Measurements from ENCODE around the gene DLST. TPM values are rescaled to one million over a fixed set of nuclear protein-coding genes. Genes with fewer than 3 reads are reported as not detected.

The DLST gene
- total and polyA plus RNA-seq, 9 donors, result 41.0 to 100 (median 68.6) TPM

DNA sequence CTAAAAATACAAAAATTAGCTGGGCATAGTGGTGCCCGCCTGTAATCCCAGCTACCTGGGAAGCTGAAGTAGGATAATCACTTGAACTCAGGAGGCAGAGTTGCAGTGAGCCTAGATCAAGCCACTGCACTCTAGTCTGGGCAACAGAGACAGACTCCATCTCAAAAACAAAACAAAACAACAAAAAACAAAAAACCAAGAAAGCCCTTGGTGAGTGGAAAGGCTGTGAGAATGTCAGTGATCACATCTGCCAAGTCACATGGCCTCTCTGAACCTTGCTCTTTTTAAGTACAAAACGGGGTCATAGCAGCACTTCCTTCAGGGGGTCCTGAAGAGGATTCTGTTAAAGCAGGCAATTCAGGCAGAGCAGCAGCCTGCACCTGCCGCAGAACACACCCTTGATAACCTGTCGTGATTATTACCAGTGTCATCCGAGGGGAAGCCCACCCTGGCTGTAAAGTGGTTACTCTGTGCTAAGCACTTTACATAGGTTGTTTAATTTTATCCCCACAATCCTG is 31.7 kb downstream of the DLST start:
- H3K4me3 ChIP-seq, result no peak overlapping the region
- peaks cover 4% of the 10 kb centered on the region for H3K4me1 ChIP-seq (ENCODE audit: insufficient read depth)
- no peaks in the 10 kb centered on the region for H3K9me3 ChIP-seq
- H3K27me3 ChIP-seq, result no peaks in the 10 kb centered on the region
- intact Hi-C loops (cut with DNase I), result loop anchor here (5.0 to 10.0 kb wide), 2 partner anchors 171 to 174 kb away; no protein-coding TSS in a partner anchor
- DNase-seq, result no peak
- 62 to 73% (median 64%) methylated on average over 5 of the region's 5 CpGs for WGBS, 3 donors
- no peaks in the 10 kb centered on the region for H3K36me3 ChIP-seq
- TF ChIP-seq, protein P1, sequence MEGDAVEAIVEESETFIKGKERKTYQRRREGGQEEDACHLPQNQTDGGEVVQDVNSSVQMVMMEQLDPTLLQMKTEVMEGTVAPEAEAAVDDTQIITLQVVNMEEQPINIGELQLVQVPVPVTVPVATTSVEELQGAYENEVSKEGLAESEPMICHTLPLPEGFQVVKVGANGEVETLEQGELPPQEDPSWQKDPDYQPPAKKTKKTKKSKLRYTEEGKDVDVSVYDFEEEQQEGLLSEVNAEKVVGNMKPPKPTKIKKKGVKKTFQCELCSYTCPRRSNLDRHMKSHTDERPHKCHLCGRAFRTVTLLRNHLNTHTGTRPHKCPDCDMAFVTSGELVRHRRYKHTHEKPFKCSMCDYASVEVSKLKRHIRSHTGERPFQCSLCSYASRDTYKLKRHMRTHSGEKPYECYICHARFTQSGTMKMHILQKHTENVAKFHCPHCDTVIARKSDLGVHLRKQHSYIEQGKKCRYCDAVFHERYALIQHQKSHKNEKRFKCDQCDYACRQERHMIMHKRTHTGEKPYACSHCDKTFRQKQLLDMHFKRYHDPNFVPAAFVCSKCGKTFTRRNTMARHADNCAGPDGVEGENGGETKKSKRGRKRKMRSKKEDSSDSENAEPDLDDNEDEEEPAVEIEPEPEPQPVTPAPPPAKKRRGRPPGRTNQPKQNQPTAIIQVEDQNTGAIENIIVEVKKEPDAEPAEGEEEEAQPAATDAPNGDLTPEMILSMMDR (IDR thresholded peaks at IDR 0.05), result no peak
- TF ChIP-seq EP300 (IDR thresholded peaks at IDR 0.05), result no peak
- TF ChIP-seq POLR2A (IDR thresholded peaks at IDR 0.05), result no peak
- no peak overlapping the region for H3K27ac ChIP-seq

DNA sequence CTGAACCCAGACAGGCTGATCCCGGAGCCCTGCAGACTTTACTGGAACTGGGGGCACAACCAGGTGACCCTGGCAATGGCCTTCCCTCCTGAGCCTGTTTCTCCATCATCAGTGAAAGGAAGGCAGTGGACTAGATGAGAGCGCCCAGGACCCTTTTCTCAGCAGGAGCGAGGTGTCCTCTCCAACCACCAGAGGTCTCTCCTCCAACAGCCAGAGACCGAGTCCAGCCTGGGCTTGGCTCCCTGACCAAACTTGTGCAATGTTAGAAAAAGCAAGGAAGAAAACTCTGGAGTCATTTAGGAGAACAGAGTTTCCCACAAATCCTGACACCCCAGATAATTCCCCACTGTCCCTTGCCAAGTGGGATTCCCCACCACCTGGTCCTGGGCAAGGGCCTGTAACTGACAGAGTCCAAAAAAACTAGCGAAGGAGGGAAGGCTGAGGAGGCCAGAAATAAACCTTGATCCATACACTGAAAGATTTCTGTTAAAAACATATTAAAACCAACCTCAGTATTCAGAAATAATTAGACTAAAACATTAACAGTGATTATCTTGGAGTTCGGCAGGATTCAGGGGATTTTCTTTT is 32.4 kb downstream of the DLST start:
- peaks cover 4% of the 10 kb centered on the region for H3K4me1 ChIP-seq (ENCODE audit: insufficient read depth)
- 15 to 23% (median 16%) methylated on average over 6 of the region's 6 CpGs for WGBS, 3 donors

DNA sequence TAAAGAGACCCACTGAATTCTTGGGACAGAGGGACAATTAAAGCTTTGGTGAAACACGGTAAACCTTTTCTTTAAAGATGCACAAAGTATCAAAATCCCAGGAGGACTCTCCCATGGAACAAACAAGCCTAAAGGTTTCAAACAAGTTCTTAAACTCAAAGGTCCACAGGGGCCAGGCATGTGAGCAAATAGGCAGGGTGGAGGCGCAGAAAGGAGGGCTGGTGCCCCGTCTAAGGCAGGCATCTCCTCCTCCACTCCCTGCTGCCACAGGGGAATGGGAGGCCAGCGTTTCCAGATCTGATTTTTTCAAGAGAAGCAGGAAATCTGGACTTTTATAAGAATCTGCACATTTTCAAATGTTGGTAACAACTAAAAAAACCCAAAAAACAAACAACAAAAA is 33.7 kb downstream of the DLST start:
- Histone ChIP-seq H3K9me3 (no peaks in the 10 kb centered on the region), H3K4me3 (no peak overlapping the region), H3K27me3 (no peaks in the 10 kb centered on the region), H3K27ac (no peak overlapping the region), H3K36me3 (no peaks in the 10 kb centered on the region), H3K4me1 (ENCODE audit: insufficient read depth) (peaks cover 4% of the 10 kb centered on the region)
- TF ChIP-seq, protein P1 (IDR thresholded peaks at IDR 0.05), result no peak
- TF ChIP-seq POLR2A (IDR thresholded peaks at IDR 0.05), result no peak
- no peak for TF ChIP-seq EP300 (IDR thresholded peaks at IDR 0.05)
- WGBS, 3 donors, result 83 to 86% (median 84%) methylated on average over 4 of the region's 4 CpGs
- no peak for DNase-seq
- intact Hi-C loops (cut with DNase I), result loop anchor here in 3 of 4 donors (10.0 kb wide), 1 partner anchor 169 kb away; no protein-coding TSS in a partner anchor

More for the DNA sequence above, 32.4 kb downstream of the DLST start:
- peak overlapping the region in 1 of 2 donors; percentile 19 for H3K27ac ChIP-seq
- DNase-seq, result peak; percentile 71 to 84 (median 75)
- TF ChIP-seq POLR2A (IDR thresholded peaks at IDR 0.05) (no peak), EP300 (IDR thresholded peaks at IDR 0.05) (no peak)
- TF ChIP-seq, protein P1 (IDR thresholded peaks at IDR 0.05), result peak; percentile 21 to 72 (median 43)
- H3K4me3 ChIP-seq, result no peak overlapping the region
- no peaks in the 10 kb centered on the region for H3K27me3 ChIP-seq
- intact Hi-C loops (cut with DNase I), result loop anchor here (5.0 to 10.0 kb wide), 2 partner anchors 171 to 173 kb away; no protein-coding TSS in a partner anchor
- H3K9me3 ChIP-seq, result no peaks in the 10 kb centered on the region
- H3K36me3 ChIP-seq, result no peaks in the 10 kb centered on the region

DNA sequence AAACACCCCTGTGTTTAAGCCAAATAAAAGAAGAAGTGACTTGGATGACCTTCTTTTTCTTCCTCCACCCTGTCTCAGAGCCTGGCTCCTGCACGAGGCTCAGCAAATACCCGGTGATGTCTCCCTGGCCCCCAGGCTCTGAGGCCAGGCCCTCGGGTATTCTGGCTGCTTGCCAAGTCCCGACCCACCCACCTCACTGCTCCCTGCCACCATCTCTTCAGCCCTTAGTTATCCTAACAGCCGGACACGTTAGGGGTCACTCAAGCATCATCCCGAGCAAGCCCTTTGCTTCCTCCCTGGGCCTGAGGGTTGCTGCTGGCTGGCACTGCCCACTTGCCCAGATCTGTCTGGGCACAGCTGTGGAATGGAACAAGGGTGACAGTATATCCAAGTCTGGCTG is 34.1 kb downstream of the DLST start:
- WGBS, 3 donors, result 44 to 47% (median 47%) methylated on average over 7 of the region's 7 CpGs
- Histone ChIP-seq H3K4me1 (ENCODE audit: insufficient read depth) (peaks cover 4% of the 10 kb centered on the region), H3K27ac (no peak overlapping the region), H3K4me3 (no peak overlapping the region), H3K27me3 (no peaks in the 10 kb centered on the region), H3K36me3 (no peaks in the 10 kb centered on the region), H3K9me3 (no peaks in the 10 kb centered on the region)
- no peak for DNase-seq
- TF ChIP-seq, protein P1 (IDR thresholded peaks at IDR 0.05), result no peak
- TF ChIP-seq EP300 (IDR thresholded peaks at IDR 0.05) (no peak), POLR2A (IDR thresholded peaks at IDR 0.05) (no peak)
- intact Hi-C loops (cut with DNase I), result loop anchor here in 3 of 4 donors (10.0 kb wide), 1 partner anchor 169 kb away; no protein-coding TSS in a partner anchor
